ENCODE data around the gene TERF2IP. TPM values are rescaled to one million over a fixed set of nuclear protein-coding genes. Genes with fewer than 3 reads are reported as not detected.

TERF2IP gene
- total and polyA plus RNA-seq, 2 of the 13 experiments (the other 11 are each of a cell fraction or from before 2014, with no cell fraction given) = 26.4 to 50.2 TPM

- TF ChIP-seq HIC2 (CRISPR knock-in tag; IDR thresholded peaks at IDR 0.05; ENCODE audit: low read depth) = no peak
- TF ChIP-seq ZNF546 (CRISPR knock-in tag; conservative IDR thresholded peaks at IDR 0.05) = no peak
- TF ChIP-seq ELF1 (CRISPR knock-in tag; IDR thresholded peaks at IDR 0.05) = peak; percentile 95
- peak; percentile 61 for TF ChIP-seq TAF15 (IDR thresholded peaks at IDR 0.05; ENCODE audit: low read depth, low read length, poor library complexity, severe bottlenecking)
- TF ChIP-seq SKIL (CRISPR knock-in tag; IDR thresholded peaks at IDR 0.05; ENCODE audit: borderline replicate concordance) = no peak
- no peak for TF ChIP-seq ZNF75D (CRISPR knock-in tag; IDR thresholded peaks at IDR 0.05; ENCODE audit: borderline replicate concordance)
- no peak; the same call in 1 of the 2 replicates for TF ChIP-seq ZNF597 (CRISPR knock-in tag; IDR thresholded peaks at IDR 0.05)
- TF ChIP-seq HHEX (CRISPR knock-in tag; IDR thresholded peaks at IDR 0.05) = no peak
- peak; percentile 10; the same call in 1 of the 2 replicates for TF ChIP-seq SIX4 (CRISPR knock-in tag; IDR thresholded peaks at IDR 0.05)
- peak; percentile 86 for TF ChIP-seq KMT2A (CRISPR knock-in tag; IDR thresholded peaks at IDR 0.05)
- peak; percentile 40; the same call in 1 of the 2 replicates for TF ChIP-seq ZSCAN12 (CRISPR knock-in tag; IDR thresholded peaks at IDR 0.05)
- no peak for TF ChIP-seq SCMH1 (CRISPR knock-in tag; IDR thresholded peaks at IDR 0.05; ENCODE audit: borderline replicate concordance)
- TF ChIP-seq, protein P1, sequence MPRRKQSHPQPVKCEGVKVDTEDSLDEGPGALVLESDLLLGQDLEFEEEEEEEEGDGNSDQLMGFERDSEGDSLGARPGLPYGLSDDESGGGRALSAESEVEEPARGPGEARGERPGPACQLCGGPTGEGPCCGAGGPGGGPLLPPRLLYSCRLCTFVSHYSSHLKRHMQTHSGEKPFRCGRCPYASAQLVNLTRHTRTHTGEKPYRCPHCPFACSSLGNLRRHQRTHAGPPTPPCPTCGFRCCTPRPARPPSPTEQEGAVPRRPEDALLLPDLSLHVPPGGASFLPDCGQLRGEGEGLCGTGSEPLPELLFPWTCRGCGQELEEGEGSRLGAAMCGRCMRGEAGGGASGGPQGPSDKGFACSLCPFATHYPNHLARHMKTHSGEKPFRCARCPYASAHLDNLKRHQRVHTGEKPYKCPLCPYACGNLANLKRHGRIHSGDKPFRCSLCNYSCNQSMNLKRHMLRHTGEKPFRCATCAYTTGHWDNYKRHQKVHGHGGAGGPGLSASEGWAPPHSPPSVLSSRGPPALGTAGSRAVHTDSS (CRISPR knock-in tag; conservative IDR thresholded peaks at IDR 0.05) = peak; percentile 76; the same call in 1 of the 2 replicates
- TF ChIP-seq MAFF (IDR thresholded peaks at IDR 0.05; ENCODE audit: low read depth, low read length) = no peak
- no peak; the same call in 1 of the 2 replicates for TF ChIP-seq DNMT3B (CRISPR knock-in tag; conservative IDR thresholded peaks at IDR 0.05)
- no peak for TF ChIP-seq SSRP1 (CRISPR knock-in tag; IDR thresholded peaks at IDR 0.05)
- TF ChIP-seq MLX (CRISPR knock-in tag; IDR thresholded peaks at IDR 0.05) = peak; percentile 41; the same call in 1 of the 2 replicates
- no peak for TF ChIP-seq ZNF615 (CRISPR knock-in tag; IDR thresholded peaks at IDR 0.05; ENCODE audit: borderline replicate concordance)
- TF ChIP-seq ISL2 (CRISPR knock-in tag; IDR thresholded peaks at IDR 0.05) = no peak; the same call in 1 of the 2 replicates
- TF ChIP-seq ESRRA (CRISPR knock-in tag; IDR thresholded peaks at IDR 0.05; ENCODE audit: low read depth) = 0 out of 2 replicates have a peak, but pooled peaks have one; percentile 23
- TF ChIP-seq, protein P2, sequence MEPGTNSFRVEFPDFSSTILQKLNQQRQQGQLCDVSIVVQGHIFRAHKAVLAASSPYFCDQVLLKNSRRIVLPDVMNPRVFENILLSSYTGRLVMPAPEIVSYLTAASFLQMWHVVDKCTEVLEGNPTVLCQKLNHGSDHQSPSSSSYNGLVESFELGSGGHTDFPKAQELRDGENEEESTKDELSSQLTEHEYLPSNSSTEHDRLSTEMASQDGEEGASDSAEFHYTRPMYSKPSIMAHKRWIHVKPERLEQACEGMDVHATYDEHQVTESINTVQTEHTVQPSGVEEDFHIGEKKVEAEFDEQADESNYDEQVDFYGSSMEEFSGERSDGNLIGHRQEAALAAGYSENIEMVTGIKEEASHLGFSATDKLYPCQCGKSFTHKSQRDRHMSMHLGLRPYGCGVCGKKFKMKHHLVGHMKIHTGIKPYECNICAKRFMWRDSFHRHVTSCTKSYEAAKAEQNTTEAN (CRISPR knock-in tag; conservative IDR thresholded peaks at IDR 0.05) = peak; percentile 77
These were observed 24.6 kb upstream of the TERF2IP start, which contains the start of gene ADAT1 (continued) for GRCh38 chr16:75622761-75623605.

All from HepG2 (cell line).